Keratinocyte (primary cell): ENCODE data around the gene CEP295NL. TPM values are rescaled to one million over a fixed set of nuclear protein-coding genes. Genes with fewer than 3 reads are reported as not detected.

Source experiments
- DNase-seq: peaks from one replicate; pipeline ENCODE4 v3.0.0-alpha.2; 2011; ENCODE audit warnings: low read depth, missing footprints, low spot score
- FAIRE-seq: peaks from 2 replicates; lab custom pipeline; 2011; peaks lifted over from hg19 to GRCh38; lab: Jason Lieb, UNC
- H2AFZ ChIP-seq: 2 replicates; pipeline ENCODE4 v1.6.0; 2012; ENCODE audit warnings: low read length, control low read depth, inconsistent platforms; ENCODE audit not compliant: control insufficient read depth
- H3K27ac ChIP-seq: 2 replicates; pipeline ENCODE4 v1.5.1; 2011; ENCODE audit warnings: low read length; ENCODE audit not compliant: control insufficient read depth, insufficient read depth
- H3K27me3 ChIP-seq: 3 replicates; pipeline ENCODE4 v1.6.0; 2011; ENCODE audit warnings: low read length; ENCODE audit not compliant: control insufficient read depth, insufficient read depth; ENCODE audit errors: extremely low read depth
- H3K36me3 ChIP-seq, 2 experiments: 2 replicates in 1 of 2; 3 replicates in 1 of 2; pipeline ENCODE4 v1.5.1; 2011; ENCODE audit warnings: low read length in 2 of 2, mild to moderate bottlenecking in 1 of 2; ENCODE audit not compliant: control insufficient read depth in 2 of 2, insufficient read depth in 2 of 2; ENCODE audit errors: extremely low read depth in 1 of 2
- H3K4me1 ChIP-seq: 3 replicates; pipeline ENCODE4 v1.5.1; 2011; ENCODE audit warnings: low read length; ENCODE audit not compliant: control insufficient read depth, insufficient read depth; ENCODE audit errors: extremely low read depth
- H3K4me2 ChIP-seq: 3 replicates; pipeline ENCODE4 v1.6.0; 2011; ENCODE audit warnings: low read depth, low read length; ENCODE audit not compliant: control insufficient read depth, insufficient read depth; ENCODE audit errors: extremely low read depth
- H3K4me3 ChIP-seq, 3 experiments: fragments of 200-600 bp in 1 of 3; sonication (generic) in 1 of 3; 2 replicates in 2 of 3; 3 replicates in 1 of 3; pipeline ENCODE4 v1.5.1; 2011 to 2016; ENCODE audit warnings: low read length in 3 of 3, mild to moderate bottlenecking in 3 of 3, control low read depth in 2 of 3, inconsistent platforms in 1 of 3, low read depth in 1 of 3, mixed read lengths in 1 of 3, mixed run types in 1 of 3, moderate library complexity in 1 of 3; ENCODE audit not compliant: control insufficient read depth in 2 of 3, insufficient read depth in 2 of 3; ENCODE audit errors: extremely low read depth in 1 of 3
- H3K79me2 ChIP-seq: 2 replicates; pipeline ENCODE4 v1.6.0; 2012; ENCODE audit warnings: low read length; ENCODE audit not compliant: control insufficient read depth, insufficient read depth
- H3K9ac ChIP-seq: 3 replicates; pipeline ENCODE4 v1.6.0; 2011; ENCODE audit warnings: low read length; ENCODE audit not compliant: control insufficient read depth, insufficient read depth; ENCODE audit errors: extremely low read depth
- H3K9me1 ChIP-seq: 3 replicates; pipeline ENCODE4 v1.6.0; 2011; ENCODE audit warnings: low read length; ENCODE audit not compliant: control insufficient read depth, insufficient read depth; ENCODE audit errors: extremely low read depth
- H3K9me3 ChIP-seq: 2 replicates; pipeline ENCODE4 v1.5.1; 2012; ENCODE audit warnings: low read depth, low read length; ENCODE audit not compliant: control insufficient read depth
- H4K20me1 ChIP-seq: 3 replicates; pipeline ENCODE4 v1.6.0; 2011; ENCODE audit warnings: low read length; ENCODE audit not compliant: control insufficient read depth, insufficient read depth; ENCODE audit errors: extremely low read depth
- CTCF ChIP-seq, 3 experiments: IDR thresholded peaks in 1 of 3; conservative IDR thresholded peaks in 1 of 3; optimal IDR thresholded peaks in 1 of 3; 2 replicates in 2 of 3; 3 replicates in 1 of 3; pipeline versions ENCODE3 to v1.5.1; 2011; ENCODE audit warnings: low read length in 3 of 3, mild to moderate bottlenecking in 3 of 3, moderate library complexity in 2 of 3, control low read depth in 1 of 3, inconsistent platforms in 1 of 3; ENCODE audit not compliant: insufficient read depth in 2 of 3; ENCODE audit errors: extremely low read depth in 1 of 3
- EZH2 ChIP-seq: IDR thresholded peaks from one replicate; pipeline ENCODE4 v1.6.1; 2012; ENCODE audit warnings: inconsistent platforms, mild to moderate bottlenecking, low read length, moderate library complexity
- dilution Hi-C: fragments of 300-500 bp; cut with MboI; formaldehyde crosslinking; loops from one replicate; pipeline ENCODE4 v1.7.0; 2020; ENCODE audit warnings: low sequenced_read_pairs; ENCODE audit not compliant: extremely low pct_ligation_motif_present
- polyA plus RNA-seq, 5 experiments: library from polyadenylated mRNA; depleted of rRNA in 3 of 5; stranded (reverse) in 3 of 5; stranded (forward) in 1 of 5; unstranded in 1 of 5; fragments of >200 nt; gene quantifications; 1 replicate in 1 of 5; 2 replicates in 3 of 5; 3 replicates in 1 of 5; pipeline versions ENCODE4 v1.2.1 to v1.2.3, GENCODE V29; 2011 to 2012; ENCODE audit warnings: missing spikeins in 2 of 5, low read depth in 1 of 5, low replicate concordance in 1 of 5

The CEP295NL gene
- polyA plus RNA-seq, 1 donor (not counting 4 experiments of a cell fraction or from before 2014, with no cell fraction given) = not detected

- no peaks in the 10 kb centered on the region for H4K20me1 ChIP-seq
- no peak overlapping the region for H3K4me2 ChIP-seq
- FAIRE-seq (no peak), DNase-seq (no peak)
- H3K9ac ChIP-seq = no peak overlapping the region
- H3K9me3 ChIP-seq = no peaks in the 10 kb centered on the region
- TF ChIP-seq CTCF (optimal IDR thresholded peaks at IDR 0.05 in 1 of 3, IDR thresholded peaks at IDR 0.05 in 1 of 3, conservative IDR thresholded peaks at IDR 0.05 in 1 of 3; ENCODE audit: extremely low read depth in 1 of 3, insufficient read depth in 2 of 3, low read length in 3 of 3) = no peak
- TF ChIP-seq EZH2 = no peak
- no peaks in the 10 kb centered on the region for H3K79me2 ChIP-seq
- dilution Hi-C loops = no loop called here
- no peaks in the 10 kb centered on the region for H3K36me3 ChIP-seq
- peaks cover 24% of the 10 kb centered on the region for H3K27me3 ChIP-seq
- H3K9me1 ChIP-seq = no peaks in the 10 kb centered on the region
- H2AFZ ChIP-seq = no peak overlapping the region
- no peak overlapping the region for H3K27ac ChIP-seq
- no peaks in the 10 kb centered on the region for H3K4me1 ChIP-seq
- H3K4me3 ChIP-seq = no peak overlapping the region
Observed at GRCh38 chr17:78897664-78898047, 5.3 kb downstream of the CEP295NL start.

GRCh38 chr17:78896834-78897663 lies 6.0 kb downstream of the CEP295NL start:
- H3K9me3 ChIP-seq = no peaks in the 10 kb centered on the region
- H2AFZ ChIP-seq = no peak overlapping the region
- no peaks in the 10 kb centered on the region for H3K79me2 ChIP-seq
- H4K20me1 ChIP-seq = no peaks in the 10 kb centered on the region
- H3K9ac ChIP-seq = no peak overlapping the region
- H3K9me1 ChIP-seq = no peaks in the 10 kb centered on the region
- no peak overlapping the region for H3K4me3 ChIP-seq
- DNase-seq (no peak), FAIRE-seq (no peak)
- no peaks in the 10 kb centered on the region for H3K36me3 ChIP-seq
- H3K4me1 ChIP-seq = no peaks in the 10 kb centered on the region
- TF ChIP-seq CTCF (optimal IDR thresholded peaks at IDR 0.05 in 1 of 3, IDR thresholded peaks at IDR 0.05 in 1 of 3, conservative IDR thresholded peaks at IDR 0.05 in 1 of 3; ENCODE audit: extremely low read depth in 1 of 3, insufficient read depth in 2 of 3, low read length in 3 of 3) (no peak), EZH2 (no peak)
- H3K27me3 ChIP-seq = peaks cover 24% of the 10 kb centered on the region
- H3K4me2 ChIP-seq = no peak overlapping the region
- dilution Hi-C loops = no loop called here
- H3K27ac ChIP-seq = no peak overlapping the region
